GM18867 (cell line): ENCODE measurements around the gene TLCD1.

Experiments
- ATAC-seq: cut with Tn5 transposase; IDR thresholded peaks from one replicate; pipeline ENCODE4 v1.9.1; 2021; ENCODE audit warnings: mild to moderate bottlenecking, moderate library complexity; ENCODE audit not compliant: unreplicated experiment

The TLCD1 gene, protein sequence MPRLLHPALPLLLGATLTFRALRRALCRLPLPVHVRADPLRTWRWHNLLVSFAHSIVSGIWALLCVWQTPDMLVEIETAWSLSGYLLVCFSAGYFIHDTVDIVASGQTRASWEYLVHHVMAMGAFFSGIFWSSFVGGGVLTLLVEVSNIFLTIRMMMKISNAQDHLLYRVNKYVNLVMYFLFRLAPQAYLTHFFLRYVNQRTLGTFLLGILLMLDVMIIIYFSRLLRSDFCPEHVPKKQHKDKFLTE

DNA sequence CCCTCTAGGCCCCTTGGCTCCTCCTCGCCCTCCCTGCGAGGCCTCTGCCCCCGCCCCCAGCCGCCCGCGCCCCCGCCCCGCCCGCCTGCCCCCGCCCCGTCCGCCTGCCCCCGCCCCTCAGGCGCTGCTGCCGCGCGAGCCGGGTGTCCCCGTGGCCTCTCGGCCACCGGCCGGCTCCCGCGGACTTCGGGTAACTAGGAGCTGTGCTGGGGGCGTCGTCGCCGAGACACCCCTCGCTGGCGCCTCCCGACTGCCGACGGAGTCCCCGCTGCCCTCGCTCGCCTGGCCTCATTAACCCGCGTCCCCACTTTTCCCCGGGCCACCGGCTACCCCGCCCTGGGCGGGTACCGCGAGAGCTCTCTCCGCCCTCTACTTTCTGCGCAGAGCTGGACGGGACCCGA, at the start of gene TLCD1:
TLCD1 (minus strand) TSS at position 8 of the 401 bp plus-strand sequence. CDS start 136 bp downstream, outside the sequence.
- ATAC-seq: peak; percentile 21

DNA sequence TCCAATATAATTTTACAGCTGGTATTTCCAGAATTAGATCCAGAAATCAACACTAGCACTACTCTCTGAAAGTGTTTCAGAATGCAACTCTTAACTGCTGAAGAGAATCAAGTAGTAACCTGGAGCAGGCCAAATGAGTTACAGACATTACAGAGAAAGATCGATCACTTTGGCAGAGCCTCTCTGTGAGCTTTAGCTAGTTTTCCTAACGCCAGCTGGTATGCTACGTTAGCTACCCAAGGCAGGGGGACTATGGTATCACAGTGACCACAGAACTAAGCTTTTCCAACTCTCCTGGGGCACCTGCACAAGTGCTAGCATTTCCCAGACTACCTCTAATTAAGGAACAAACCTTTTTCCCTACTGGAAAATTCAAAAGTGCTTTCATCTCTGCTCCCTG, 48.2 kb upstream of the TLCD1 start:
- ATAC-seq: no peak

DNA sequence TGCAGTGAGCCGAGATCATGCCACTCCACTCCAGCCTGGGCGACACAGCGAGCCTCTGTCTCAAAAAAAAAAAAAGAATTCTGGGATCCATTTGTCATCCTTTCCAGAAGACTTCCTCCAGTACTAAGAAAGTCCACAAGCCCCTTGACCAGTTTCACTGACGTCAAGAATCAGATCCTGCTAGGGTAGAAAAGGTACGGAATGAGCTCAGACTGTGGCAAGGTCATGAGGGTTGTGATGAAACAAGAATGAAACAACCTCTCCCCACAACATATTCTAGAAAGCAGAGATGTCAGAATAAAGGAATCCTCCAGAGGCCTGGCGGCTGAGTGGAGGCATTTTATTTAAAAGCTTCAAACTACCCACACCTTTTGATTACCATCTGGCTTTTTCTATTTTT, 47.7 kb upstream of the TLCD1 start:
- ATAC-seq: no peak

DNA sequence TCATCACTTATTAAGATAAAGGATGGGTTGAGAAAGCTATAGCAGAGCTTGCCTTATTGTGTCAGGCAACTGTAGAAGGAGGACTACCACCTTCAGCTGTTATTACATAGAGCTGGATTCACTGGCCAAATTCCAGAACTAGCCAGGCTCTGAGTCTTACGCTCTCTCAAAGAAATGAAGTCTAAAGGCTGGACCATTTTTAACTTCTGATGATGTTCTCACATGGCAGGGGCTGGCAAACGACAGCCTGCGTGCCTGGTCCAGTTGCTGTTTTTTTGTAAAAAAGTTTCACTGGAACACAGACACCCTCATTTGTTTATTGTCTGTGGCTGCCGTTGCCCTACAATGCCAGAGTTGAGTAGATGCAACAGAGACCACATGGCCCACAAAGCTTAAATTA, 39.0 kb upstream of the TLCD1 start:
- no peak for ATAC-seq

DNA sequence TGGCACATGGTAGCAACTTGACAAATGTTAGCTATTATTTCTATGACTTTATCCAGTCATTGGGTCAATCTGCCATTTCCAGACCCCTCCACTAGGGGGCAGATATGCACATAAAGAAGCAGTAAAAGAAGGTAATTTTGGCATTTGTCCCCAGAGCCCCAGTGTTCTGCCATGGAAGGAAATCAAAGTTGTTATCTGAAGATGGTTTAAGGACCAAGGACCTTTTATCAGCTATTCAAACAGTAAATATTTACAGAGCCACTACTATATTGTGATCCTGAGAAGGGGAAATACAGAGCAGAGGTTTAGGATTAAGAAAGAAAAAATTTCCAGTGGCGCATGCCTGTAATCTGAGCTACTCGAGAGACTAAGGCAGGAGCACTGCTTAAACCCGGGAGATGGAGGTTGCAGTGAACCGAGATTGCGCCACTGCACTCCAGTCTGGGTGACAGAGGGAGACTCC, 37.8 kb upstream of the TLCD1 start:
- ATAC-seq: peak; percentile 23

DNA sequence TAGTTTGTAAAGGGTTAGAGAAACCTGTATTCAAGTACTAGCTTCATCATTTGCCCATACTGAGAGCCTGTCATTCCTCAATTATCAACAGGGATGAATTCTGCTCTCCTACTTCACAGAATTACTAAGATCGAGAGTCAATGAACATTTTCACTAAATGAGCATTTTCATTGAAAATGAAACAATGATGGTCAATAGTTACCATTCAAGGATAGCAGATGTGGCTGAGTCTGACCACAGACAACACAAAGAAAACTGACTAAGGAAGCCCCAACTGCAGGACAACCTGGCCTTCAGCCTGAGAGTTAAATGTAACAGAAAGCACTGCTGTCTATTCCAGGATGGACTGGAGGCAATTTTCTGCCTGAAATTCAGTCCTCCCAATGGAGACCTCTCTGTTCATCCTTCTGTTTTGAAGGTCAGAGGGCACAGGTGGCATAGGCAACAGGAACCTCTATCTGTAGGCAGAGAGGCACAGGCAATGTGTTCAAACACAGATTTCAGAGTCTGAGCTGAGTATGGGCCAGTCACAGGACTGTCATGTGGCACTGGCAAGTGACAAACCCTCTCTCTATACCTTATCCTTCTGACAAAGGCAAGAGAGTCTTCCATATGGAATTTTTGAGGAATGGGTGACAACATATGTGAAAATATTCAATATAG, 37.2 kb upstream of the TLCD1 start:
- peak; percentile 45 for ATAC-seq

DNA sequence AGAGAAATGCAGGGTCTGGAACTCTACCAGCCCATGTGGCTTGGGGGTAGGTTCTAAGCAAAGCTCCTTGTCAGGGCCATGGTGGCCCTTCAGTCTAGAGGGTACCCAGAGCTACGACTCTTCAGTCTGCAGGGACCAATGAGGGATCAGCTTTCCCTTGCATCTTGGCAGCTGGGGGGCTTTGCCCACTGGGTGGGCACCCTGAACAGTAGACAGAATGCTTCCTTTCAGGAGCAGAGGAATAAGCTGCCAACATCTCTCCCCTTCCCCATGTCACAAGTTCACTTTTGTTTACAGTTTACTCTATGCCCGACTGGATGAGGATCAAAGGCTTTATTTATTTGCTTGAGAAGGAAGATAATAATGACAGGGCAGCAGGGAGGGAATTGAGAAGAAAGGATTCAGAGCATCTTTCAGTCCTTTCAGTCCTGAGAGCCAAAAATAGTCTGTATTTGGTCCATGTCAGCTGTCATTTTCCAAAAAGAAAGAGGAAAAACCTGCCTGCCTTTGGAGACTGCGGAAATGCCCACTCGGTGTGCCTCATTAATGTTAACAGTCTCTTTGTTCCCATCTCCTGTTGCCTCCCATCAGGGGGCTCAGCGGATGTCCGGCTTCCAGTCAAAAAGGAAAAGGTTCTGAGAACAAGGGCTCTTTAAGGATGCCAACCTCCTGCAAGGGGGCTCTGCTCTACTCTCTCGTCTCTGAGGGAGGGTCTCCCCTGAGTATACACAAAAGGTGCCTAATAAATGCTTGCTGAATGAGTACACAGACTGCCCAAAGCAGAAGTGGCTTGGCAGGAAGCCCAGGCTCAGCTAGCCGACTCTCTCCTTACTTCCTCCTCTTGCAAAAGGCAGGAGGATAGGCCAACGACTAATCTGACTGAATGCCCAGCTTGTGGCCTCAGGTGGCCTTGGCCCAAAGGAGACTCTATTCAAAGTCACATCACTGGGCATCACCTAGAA, 34.8 kb upstream of the TLCD1 start:
- no peak for ATAC-seq

DNA sequence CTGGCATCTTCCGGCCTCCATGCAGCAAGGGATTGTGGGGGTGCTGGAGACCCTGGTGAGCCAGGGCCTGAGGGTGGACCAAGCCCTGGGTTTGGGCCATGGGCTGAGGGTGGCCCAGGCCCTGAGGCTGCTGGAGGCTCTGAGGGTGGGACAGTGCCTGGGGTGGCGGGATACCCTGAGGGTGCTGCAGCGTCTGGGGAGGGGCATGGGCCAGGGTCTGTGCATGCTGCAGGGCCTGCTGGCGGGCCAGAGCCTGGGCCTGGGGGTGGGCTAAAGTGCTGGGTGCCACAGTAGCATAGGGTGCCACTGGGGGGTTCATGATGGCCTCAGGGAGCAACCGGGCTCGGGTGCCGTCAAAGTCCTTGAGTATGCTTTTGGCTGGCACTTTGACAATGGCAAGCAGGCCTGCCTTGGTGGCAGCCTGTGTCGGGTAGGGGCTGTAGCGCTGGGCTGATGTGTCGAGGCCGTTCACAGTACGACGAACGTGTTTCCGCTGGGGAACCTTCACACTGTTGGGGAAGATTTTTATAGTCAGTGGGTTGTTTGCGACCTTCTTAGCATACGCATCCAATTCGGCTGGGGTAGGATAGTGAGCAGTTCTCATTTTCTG, 33.3 kb upstream of the TLCD1 start:
- ATAC-seq: no peak

DNA sequence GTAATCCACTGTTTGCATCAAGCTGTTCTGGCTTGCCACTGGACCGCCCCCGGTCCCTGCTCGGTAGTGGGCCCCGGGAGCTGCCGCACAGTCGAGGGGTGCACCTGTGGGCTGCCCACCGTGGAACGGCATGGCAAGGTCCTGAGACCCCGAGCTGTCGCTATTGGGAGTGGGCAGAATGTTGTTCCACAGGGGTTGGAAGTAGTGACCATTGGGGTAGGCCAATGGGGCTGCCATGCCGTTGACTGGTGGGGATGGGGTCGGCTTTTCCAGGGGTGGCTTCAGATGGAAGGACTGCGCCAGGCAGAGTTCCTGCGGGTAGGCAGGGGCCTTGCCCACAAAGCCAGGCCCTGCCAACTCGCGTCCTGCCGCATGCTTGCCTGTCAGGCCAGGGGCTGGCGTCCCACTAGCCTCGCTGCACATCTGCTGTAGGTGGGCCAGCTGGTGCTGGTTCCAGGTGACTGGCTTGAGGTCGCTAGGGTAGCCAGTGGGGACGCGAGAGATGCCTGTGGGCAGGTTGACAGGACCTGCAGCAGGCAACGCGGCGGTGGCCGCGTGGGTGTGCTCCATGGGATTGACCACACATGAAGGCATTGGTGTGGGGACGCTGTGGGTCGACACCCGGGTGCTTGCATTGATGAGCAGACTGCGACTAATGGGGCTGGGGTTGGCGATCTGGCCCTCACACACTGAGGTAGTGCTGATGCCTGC, 32.5 kb upstream of the TLCD1 start:
- no peak for ATAC-seq

DNA sequence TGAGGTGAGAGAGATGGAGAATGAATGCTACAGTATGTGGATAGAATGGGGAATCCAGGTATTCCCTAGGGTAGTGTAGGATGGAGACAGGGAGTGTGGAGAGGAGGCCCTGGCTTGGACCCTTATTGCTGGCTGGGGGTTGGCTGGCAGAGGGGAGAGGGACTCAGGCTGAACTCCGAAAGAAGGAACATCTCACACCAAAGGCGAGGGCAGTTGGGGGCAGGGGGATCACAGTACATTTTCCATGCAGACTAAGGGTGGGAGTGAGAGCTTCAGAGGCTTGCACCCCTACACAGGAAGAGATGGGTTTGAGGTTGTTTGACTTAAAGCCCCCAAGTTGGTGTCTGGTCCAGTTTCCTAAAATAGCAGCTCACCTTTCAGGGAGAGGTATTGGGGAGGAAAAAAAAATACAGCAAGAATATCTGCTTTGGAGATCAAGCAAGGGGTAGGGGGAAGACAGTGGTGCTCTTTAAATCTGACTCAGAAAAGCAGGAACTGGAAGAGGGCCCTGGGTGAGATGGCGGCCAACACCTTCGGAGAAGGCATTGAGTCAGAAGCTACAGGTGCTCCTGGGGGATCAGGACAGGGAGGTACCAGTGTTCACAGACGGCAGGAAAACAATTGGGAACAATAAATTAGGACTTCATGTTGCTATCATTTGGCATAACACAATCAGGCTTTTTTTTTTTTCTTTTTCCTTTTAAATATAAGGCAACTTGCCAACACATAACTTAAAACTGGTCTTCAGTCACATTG, 30.2 kb upstream of the TLCD1 start:
- no peak for ATAC-seq

DNA sequence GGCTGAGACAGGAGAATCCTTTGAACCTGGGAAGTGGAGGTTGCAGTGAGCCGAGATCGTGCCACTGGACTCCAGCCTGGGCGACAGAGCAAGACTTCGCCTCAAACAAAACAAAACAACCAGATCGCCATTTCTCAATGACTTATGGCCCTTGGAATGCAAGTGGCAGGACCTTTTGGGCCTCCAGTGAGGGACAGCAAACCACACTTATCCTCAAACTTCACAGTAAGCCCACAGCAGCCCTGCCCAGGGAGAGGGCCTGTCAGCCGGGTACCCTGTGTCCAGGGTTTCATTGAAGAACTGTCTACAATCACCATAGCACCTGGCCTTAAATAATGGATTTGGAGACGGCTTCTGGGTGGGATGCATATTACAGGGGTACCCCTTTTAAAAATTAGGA, 29.5 kb upstream of the TLCD1 start:
- no peak for ATAC-seq

DNA sequence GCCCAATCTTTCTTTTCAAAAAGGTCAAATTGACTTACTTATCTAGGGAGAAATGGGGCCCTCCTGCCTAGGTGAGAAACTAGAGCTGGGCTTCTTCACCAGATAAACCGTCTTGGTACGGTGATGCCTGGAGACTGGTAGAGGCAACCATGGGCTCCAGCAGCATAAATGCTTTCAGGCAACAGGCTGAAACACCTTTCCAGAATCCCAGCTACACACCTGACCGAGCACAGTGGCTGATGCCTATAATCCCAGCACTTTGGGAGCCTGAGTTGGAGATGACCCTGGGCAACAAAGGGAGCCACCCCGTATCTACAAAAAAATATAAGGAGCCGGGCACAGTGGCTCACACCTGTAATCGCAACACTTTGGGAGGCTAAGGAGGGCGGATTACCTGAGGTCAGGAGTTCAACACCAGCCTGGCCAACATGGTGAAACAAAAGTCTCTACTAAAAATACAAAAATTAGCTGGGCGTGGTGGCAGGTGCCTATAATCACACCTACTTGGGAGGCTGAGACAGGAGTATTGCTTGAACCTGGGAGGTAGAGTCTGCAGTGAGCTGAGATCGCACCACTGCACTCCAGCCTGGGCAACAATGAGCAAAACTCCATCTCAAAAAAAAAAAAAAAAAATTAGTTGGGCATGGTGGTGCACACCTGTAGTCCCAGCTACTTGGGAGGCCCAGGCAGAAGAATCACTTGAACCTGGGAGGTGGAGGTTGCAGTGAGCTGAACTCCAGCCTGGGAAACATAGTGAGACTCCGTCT, 25.8 kb upstream of the TLCD1 start:
- ATAC-seq: no peak

DNA sequence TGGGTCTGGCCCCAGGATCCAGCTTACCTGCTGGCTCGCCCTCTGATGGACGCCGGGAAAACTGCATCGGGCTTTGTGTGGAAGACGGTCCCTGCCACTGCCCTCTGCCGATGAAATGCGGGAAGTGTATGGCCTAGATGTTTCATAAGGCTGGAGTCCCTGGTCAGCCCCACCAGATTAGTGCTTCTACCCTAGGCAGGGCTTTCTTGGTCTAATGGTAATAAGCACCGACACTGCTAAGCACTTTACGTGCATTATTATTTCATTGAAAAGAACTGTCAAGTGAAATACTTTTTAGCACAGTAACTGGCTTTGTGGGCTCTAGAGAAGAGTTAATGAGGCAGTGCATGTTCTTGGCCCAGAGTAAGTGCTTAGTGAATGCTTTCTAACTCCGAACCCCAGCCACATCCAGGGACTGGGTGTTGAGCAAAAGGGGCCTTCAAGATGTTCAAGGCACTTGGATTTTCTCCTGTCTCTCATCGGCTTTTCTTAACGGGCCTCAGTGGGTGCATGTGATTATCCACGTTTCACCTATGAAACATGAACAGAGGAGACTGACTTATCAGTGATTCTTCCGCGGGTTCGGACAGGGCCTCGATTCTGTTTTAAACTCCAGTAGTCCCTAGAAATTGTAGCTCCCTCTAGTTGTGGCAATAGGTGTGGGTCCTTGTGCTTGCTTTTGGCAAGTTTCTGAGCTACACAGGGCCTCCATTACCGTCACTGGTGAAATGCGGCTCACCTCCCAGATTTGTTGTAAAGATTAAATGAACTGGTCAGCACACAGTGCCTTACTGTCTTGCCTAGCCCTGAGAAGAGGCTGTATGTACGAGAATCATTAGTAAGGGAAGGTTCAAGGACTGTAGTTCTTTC, 24.4 kb upstream of the TLCD1 start:
- ATAC-seq: peak; percentile 68

DNA sequence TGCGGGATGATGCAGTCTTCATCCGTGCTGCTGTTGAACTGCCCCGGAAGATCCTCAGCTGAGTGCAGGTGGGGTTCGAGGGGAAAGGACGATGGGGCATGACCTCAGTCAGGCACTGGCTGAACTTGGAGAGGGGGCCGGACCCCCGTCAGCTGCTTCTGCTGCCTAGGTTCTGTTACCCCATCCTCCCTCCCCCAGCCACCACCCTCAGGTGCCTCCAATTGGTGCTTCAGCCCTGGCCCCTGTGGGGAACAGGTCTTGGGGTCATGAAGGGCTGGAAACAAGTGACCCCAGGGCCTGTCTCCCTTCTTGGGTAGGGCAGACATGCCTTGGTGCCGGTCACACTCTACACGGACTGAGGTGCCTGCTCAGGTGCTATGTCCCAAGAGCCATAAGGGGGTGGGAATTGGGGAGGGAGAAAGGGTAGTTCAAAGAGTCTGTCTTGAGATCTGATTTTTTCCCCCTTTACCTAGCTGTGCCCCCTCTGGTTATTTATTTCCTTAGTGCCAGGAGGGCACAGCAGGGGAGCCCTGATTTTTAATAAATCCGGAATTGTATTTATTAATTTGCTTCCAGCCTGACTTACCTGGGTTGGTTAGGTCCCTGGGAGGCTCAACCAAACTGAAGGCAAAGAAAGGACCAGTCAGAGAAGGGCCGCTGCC, 23.6 kb upstream of the TLCD1 start:
- no peak for ATAC-seq

DNA sequence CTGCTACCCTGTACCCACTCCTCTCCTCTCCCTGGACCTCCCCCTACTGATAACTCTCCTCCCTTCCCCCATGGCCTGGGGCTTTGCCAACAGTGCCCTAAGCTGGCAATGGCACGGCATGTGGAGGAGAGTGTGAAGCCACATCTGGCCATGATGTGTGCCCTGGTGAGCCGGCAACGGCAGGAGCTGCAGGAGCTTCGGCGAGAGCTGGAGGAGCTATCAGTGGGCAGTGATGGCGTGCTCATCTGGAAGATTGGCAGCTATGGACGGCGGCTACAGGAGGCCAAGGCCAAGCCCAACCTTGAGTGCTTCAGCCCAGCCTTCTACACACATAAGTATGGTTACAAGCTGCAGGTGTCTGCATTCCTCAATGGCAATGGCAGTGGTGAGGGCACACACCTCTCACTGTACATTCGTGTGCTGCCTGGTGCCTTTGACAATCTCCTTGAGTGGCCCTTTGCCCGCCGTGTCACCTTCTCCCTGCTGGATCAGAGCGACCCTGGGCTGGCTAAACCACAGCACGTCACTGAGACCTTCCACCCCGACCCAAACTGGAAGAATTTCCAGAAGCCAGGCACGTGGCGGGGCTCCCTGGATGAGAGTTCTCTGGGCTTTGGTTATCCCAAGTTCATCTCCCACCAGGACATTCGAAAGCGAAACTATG, 23.0 kb upstream of the TLCD1 start:
- no peak for ATAC-seq

DNA sequence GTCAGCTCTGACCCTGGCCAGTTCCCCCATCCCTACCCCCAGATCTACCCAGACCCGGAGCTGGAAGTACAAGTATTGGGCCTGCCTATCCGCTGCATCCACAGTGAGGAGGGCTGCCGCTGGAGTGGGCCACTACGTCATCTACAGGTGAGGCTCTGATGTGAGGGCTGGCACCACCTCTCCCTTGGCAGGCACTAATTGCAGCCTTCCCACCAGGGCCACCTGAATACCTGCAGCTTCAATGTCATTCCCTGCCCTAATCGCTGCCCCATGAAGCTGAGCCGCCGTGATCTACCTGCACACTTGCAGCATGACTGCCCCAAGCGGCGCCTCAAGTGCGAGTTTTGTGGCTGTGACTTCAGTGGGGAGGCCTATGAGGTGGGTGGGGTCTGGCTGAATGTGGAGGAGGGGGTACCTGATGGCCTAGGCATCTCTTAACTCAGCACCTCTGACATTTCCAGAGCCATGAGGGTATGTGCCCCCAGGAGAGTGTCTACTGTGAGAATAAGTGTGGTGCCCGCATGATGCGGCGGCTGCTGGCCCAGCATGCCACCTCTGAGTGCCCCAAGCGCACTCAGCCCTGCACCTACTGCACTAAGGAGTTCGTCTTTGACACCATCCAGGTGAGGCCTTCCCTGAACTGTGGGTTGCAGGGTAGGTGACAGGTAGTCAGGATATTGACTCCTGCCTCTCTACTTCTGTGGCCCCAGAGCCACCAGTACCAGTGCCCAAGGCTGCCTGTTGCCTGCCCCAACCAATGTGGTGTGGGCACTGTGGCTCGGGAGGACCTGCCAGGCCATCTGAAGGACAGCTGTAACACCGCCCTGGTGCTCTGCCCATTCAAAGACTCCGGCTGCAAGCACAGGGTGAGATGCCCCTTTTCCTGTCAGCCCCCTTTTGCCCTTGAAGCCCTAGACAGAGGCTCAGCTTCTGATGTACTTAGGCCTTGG, 22.0 kb upstream of the TLCD1 start:
- ATAC-seq: no peak
